HG03175 (cell line): ENCODE results near the gene ARHGEF10L.

Experiments
- ATAC-seq: cut with Tn5 transposase; IDR thresholded peaks from one replicate; pipeline ENCODE4 v1.9.1; 2021; ENCODE audit warnings: mild to moderate bottlenecking, moderate library complexity; ENCODE audit not compliant: unreplicated experiment

ARHGEF10L gene

GRCh38 chr1:17521946-17522612 lies 17.4 kb upstream of the ARHGEF10L start:
- no peak for ATAC-seq

- no peak for ATAC-seq
These were observed 16.0 kb upstream of the ARHGEF10L start for GRCh38 chr1:17523321-17524041.

- no peak for ATAC-seq
These were observed 14.9 kb upstream of the ARHGEF10L start for GRCh38 chr1:17524645-17525044.

GRCh38 chr1:17525996-17526686 lies 13.4 kb upstream of the ARHGEF10L start:
- ATAC-seq = no peak

GRCh38 chr1:17527036-17527914 lies 12.2 kb upstream of the ARHGEF10L start:
- no peak for ATAC-seq

GRCh38 chr1:17529381-17529780 lies 10.1 kb upstream of the ARHGEF10L start:
- ATAC-seq = no peak

- no peak for ATAC-seq
These were observed 8.2 kb upstream of the ARHGEF10L start for GRCh38 chr1:17531343-17531681.

GRCh38 chr1:17531682-17532487 lies 7.6 kb upstream of the ARHGEF10L start:
- ATAC-seq = no peak

GRCh38 chr1:17533201-17533600 lies 6.3 kb upstream of the ARHGEF10L start:
- ATAC-seq = no peak

GRCh38 chr1:17535300-17535936 lies 4.1 kb upstream of the ARHGEF10L start:
- no peak for ATAC-seq

- no peak for ATAC-seq
These were observed 1.5 kb upstream of the ARHGEF10L start for GRCh38 chr1:17538010-17538409.

- ATAC-seq = no peak
These were observed 925 bp upstream of the ARHGEF10L start for GRCh38 chr1:17538428-17539117.

- no peak for ATAC-seq
These were observed 401 bp upstream of the ARHGEF10L start for GRCh38 chr1:17539118-17539476.

- no peak for ATAC-seq
These were observed 930 bp downstream of the ARHGEF10L start for GRCh38 chr1:17540255-17541001.

- ATAC-seq = no peak
These were observed 3.1 kb downstream of the ARHGEF10L start for GRCh38 chr1:17542645-17543044.

GRCh38 chr1:17544776-17545350 lies 5.4 kb downstream of the ARHGEF10L start:
- ATAC-seq = no peak

GRCh38 chr1:17545356-17545755 lies 5.9 kb downstream of the ARHGEF10L start:
- no peak for ATAC-seq

- ATAC-seq = no peak
These were observed 7.6 kb downstream of the ARHGEF10L start for GRCh38 chr1:17546946-17547670.
